Smooth muscle cell (in vitro differentiated cells): ENCODE measurements around the gene SORL1. TPM values are rescaled to one million over a fixed set of nuclear protein-coding genes. Genes with fewer than 3 reads are reported as not detected.

Experiments used
- DNase-seq: peaks from one replicate; lab custom pipeline; 2025; ENCODE audit not compliant: unreplicated experiment; lab: John Stamatoyannopoulos, UW
- H2AFZ ChIP-seq: fragments of 200-600 bp; sonication (generic); 2 replicates; pipeline ENCODE4 v1.6.0; 2016; ENCODE audit warnings: antibody characterized with exemption, low read depth, mild to moderate bottlenecking
- H3F3A ChIP-seq: fragments of 200-600 bp; sonication (generic); 2 replicates; pipeline ENCODE4 v1.6.0; 2017; ENCODE audit warnings: antibody characterized with exemption, low read depth
- H3K27ac ChIP-seq: fragments of 200-600 bp; sonication (generic); 2 replicates; pipeline ENCODE4 v1.5.1; 2016; ENCODE audit warnings: low read depth, mild to moderate bottlenecking
- H3K27me3 ChIP-seq: fragments of 200-600 bp; sonication (generic); 2 replicates; pipeline ENCODE4 v1.6.1; 2016; ENCODE audit warnings: low read depth, mild to moderate bottlenecking
- H3K36me3 ChIP-seq: fragments of 200-600 bp; sonication (generic); 2 replicates; pipeline ENCODE4 v1.5.1; 2016; ENCODE audit warnings: low read depth
- H3K4me1 ChIP-seq: fragments of 200-600 bp; sonication (generic); 2 replicates; pipeline ENCODE4 v1.5.1; 2016; ENCODE audit warnings: low read depth
- H3K4me2 ChIP-seq: fragments of 200-600 bp; sonication (generic); 2 replicates; pipeline ENCODE4 v1.6.0; 2016; ENCODE audit warnings: mild to moderate bottlenecking
- H3K4me3 ChIP-seq: fragments of 200-600 bp; sonication (generic); 2 replicates; pipeline ENCODE4 v1.5.1; 2016; ENCODE audit warnings: mild to moderate bottlenecking
- H3K79me2 ChIP-seq: fragments of 200-600 bp; sonication (generic); 2 replicates; pipeline ENCODE4 v1.6.0; 2016; ENCODE audit warnings: low read depth, mild to moderate bottlenecking
- H3K9ac ChIP-seq: fragments of 200-600 bp; sonication (generic); 2 replicates; pipeline ENCODE4 v1.6.0; 2016; ENCODE audit warnings: low read depth
- H3K9me3 ChIP-seq: fragments of 200-600 bp; sonication (generic); replicated peaks from 2 replicates; pipeline ENCODE4 v1.5.1; 2016; ENCODE audit warnings: low read depth
- H4K20me1 ChIP-seq: fragments of 200-600 bp; sonication (generic); 2 replicates; pipeline ENCODE4 v1.6.0; 2016; ENCODE audit warnings: low read depth
- WGBS: methylation state at CpG from one replicate; pipeline ENCODE4 v1.1.7; 2016; ENCODE audit warnings: low lambda C conversion rate; 5-methylcytosine and 5-hydroxymethylcytosine counted together
- polyA plus RNA-seq: library from polyadenylated mRNA; unstranded; fragments of >200 nt; fragmentation: Nextera tagmentation; extraction: Ambion mirVana; gene quantifications from 2 replicates; pipeline ENCODE4 v1.2.1, GENCODE V29; 2016
- total RNA-seq: library from RNA; depleted of rRNA; stranded (reverse); fragments of >200 nt; gene quantifications from 2 replicates; pipeline ENCODE4 v1.2.3, GENCODE V29; 2014
- TF ChIP-seq, protein P1 (sequence below): fragments of 200-600 bp; sonication (generic); IDR thresholded peaks from 2 replicates; pipeline ENCODE4 v1.5.1; 2017; ENCODE audit warnings: borderline replicate concordance, mild to moderate bottlenecking, antibody characterized with exemption; ENCODE audit not compliant: insufficient read depth, poor library complexity, severe bottlenecking

SORL1 gene
- total and polyA plus RNA-seq, 2 experiments from 2014 or later, result 1.2 to 5.8 TPM

- 84% methylated on average over 6 of the region's 6 CpGs for WGBS
- Histone ChIP-seq H3K9me3 (no peaks in the 10 kb centered on the region), H3K27me3 (no peaks in the 10 kb centered on the region), H3F3A (peaks cover 6% of the 10 kb centered on the region), H3K9ac (no peak overlapping the region), H3K27ac (no peak overlapping the region), H4K20me1 (no peaks in the 10 kb centered on the region), H3K4me1 (peaks cover 18% of the 10 kb centered on the region), H2AFZ (no peak overlapping the region), H3K4me3 (no peak overlapping the region), H3K36me3 (no peaks in the 10 kb centered on the region), H3K4me2 (no peak overlapping the region), H3K79me2 (no peaks in the 10 kb centered on the region)
- no peak for DNase-seq
- TF ChIP-seq, protein P1, sequence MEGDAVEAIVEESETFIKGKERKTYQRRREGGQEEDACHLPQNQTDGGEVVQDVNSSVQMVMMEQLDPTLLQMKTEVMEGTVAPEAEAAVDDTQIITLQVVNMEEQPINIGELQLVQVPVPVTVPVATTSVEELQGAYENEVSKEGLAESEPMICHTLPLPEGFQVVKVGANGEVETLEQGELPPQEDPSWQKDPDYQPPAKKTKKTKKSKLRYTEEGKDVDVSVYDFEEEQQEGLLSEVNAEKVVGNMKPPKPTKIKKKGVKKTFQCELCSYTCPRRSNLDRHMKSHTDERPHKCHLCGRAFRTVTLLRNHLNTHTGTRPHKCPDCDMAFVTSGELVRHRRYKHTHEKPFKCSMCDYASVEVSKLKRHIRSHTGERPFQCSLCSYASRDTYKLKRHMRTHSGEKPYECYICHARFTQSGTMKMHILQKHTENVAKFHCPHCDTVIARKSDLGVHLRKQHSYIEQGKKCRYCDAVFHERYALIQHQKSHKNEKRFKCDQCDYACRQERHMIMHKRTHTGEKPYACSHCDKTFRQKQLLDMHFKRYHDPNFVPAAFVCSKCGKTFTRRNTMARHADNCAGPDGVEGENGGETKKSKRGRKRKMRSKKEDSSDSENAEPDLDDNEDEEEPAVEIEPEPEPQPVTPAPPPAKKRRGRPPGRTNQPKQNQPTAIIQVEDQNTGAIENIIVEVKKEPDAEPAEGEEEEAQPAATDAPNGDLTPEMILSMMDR, result no peak
These were observed 197.7 kb downstream of the SORL1 start for GRCh38 chr11:121649798-121650197.

DNA sequence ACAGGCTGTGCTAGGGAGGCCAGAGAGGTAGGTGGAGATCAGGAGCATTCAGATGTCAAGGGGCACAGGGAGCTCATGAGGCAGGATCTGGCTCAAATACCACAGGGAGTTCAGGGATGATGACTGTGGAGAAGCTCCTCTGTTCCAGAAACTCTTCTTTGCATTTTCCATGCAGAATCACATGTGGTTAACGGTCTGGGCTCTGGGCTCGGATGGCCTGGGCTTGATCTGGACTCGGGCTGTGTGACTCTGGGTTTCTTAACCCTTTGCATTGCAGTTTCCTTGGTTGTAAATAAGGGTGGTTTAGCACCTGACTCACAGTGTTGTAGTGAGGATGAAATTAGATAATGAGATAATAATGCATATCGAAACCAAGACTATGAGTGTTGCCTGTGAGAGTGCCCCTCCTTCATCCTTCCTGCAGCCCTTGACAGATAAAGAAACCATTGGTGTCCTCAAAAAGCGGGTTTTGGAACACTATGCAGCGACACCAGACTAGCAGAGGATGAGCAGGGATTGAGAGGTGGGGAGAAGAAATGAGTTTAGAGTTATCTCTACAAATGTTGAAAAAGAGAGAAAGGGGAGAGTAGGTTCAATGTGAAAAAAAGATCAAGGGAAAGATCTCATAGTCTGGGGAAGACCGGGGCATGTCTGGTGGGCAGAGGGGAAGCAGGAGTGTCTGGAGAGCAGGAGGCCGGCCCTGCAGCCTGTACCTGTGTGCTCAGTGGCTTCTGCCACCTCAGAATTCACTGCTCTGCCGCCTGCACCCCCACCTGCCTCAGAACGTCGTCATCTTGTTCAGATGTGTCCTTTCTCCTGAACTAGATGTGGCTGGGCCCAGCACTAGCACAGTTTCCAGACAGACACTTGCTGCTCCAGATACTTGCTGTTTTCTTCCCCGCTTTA lies 198.5 kb downstream of the SORL1 start:
- 72% methylated on average over 12 of the region's 12 CpGs for WGBS
- Histone ChIP-seq H3K4me2 (no peak overlapping the region), H4K20me1 (no peaks in the 10 kb centered on the region), H3K27ac (no peak overlapping the region), H2AFZ (no peak overlapping the region), H3K27me3 (no peaks in the 10 kb centered on the region), H3K79me2 (no peaks in the 10 kb centered on the region), H3F3A (peaks cover 1% of the 10 kb centered on the region), H3K9me3 (no peaks in the 10 kb centered on the region), H3K4me3 (no peak overlapping the region), H3K36me3 (no peaks in the 10 kb centered on the region), H3K4me1 (peaks cover 21% of the 10 kb centered on the region), H3K9ac (no peak overlapping the region)
- TF ChIP-seq, protein P1, result no peak
- no peak for DNase-seq

- H4K20me1 ChIP-seq, result no peaks in the 10 kb centered on the region
- 95% methylated on average over 2 of the region's 2 CpGs for WGBS
- no peaks in the 10 kb centered on the region for H3F3A ChIP-seq
- no peak overlapping the region for H3K4me3 ChIP-seq
- no peaks in the 10 kb centered on the region for H3K36me3 ChIP-seq
- no peaks in the 10 kb centered on the region for H3K27me3 ChIP-seq
- no peak overlapping the region for H2AFZ ChIP-seq
- H3K4me2 ChIP-seq, result no peak overlapping the region
- TF ChIP-seq, protein P1, result no peak
- H3K4me1 ChIP-seq, result peaks cover 24% of the 10 kb centered on the region
- DNase-seq, result no peak
- H3K79me2 ChIP-seq, result no peaks in the 10 kb centered on the region
- H3K9ac ChIP-seq, result no peak overlapping the region
- H3K9me3 ChIP-seq, result no peaks in the 10 kb centered on the region
- no peak overlapping the region for H3K27ac ChIP-seq
These were observed 199.1 kb downstream of the SORL1 start for GRCh38 chr11:121651257-121651605.

DNA sequence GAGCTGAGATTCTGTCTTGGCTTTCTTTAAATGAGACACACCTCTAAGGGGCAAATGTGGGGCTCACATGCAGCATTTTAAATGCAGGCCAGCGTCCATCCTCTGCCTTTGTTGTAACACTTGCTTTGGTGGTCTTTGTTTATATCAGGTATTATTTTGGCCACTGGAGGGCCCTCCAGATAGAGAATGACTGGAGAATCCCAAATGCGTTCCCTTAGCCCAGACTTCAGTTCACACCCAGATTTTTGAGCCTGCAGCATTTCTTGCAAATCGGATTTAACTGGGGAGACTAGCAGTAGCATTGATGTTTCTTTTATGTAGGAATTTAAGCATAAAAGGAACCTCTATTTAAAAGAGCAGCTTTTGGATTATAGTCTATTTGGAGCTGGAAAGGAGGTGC lies 200.9 kb downstream of the SORL1 start:
- H3K9me3 ChIP-seq, result no peaks in the 10 kb centered on the region
- no peak overlapping the region for H3K27ac ChIP-seq
- no peak overlapping the region for H3K4me3 ChIP-seq
- no peak overlapping the region for H3K4me2 ChIP-seq
- H3K36me3 ChIP-seq, result no peaks in the 10 kb centered on the region
- H4K20me1 ChIP-seq, result no peaks in the 10 kb centered on the region
- WGBS, result 44% methylated on average over 3 of the region's 3 CpGs
- DNase-seq, result no peak
- no peak overlapping the region for H2AFZ ChIP-seq
- no peaks in the 10 kb centered on the region for H3K27me3 ChIP-seq
- H3K9ac ChIP-seq, result no peak overlapping the region
- H3K4me1 ChIP-seq, result peaks cover 31% of the 10 kb centered on the region
- TF ChIP-seq, protein P1, result peak; percentile 38
- no peaks in the 10 kb centered on the region for H3K79me2 ChIP-seq
- H3F3A ChIP-seq, result no peaks in the 10 kb centered on the region
